ENCODE measurements around the gene LRRIQ1.

DNA sequence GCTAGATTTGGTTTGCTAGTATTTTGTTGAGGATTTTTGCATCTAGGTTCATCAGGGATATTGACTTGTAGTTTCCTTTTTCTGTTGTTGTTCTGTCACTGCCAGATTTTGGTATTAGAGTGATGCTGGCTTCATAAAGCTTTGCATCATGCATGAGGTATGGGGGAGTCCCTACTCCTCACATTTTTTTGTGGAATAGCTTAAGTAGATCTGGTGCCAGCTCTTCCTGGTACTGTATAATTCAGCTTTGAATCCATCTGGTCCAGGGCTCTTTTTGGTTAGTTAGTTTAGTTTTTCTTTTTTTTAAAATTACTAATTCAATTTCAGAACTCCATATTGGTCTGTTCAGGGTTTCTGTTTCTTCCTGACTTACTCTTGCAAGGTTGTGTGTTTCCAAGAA lies 59.4 kb downstream of the LRRIQ1 start:
- TF ChIP-seq, protein P1, sequence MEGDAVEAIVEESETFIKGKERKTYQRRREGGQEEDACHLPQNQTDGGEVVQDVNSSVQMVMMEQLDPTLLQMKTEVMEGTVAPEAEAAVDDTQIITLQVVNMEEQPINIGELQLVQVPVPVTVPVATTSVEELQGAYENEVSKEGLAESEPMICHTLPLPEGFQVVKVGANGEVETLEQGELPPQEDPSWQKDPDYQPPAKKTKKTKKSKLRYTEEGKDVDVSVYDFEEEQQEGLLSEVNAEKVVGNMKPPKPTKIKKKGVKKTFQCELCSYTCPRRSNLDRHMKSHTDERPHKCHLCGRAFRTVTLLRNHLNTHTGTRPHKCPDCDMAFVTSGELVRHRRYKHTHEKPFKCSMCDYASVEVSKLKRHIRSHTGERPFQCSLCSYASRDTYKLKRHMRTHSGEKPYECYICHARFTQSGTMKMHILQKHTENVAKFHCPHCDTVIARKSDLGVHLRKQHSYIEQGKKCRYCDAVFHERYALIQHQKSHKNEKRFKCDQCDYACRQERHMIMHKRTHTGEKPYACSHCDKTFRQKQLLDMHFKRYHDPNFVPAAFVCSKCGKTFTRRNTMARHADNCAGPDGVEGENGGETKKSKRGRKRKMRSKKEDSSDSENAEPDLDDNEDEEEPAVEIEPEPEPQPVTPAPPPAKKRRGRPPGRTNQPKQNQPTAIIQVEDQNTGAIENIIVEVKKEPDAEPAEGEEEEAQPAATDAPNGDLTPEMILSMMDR (conservative IDR thresholded peaks at IDR 0.05), result no peak
- no peak for TF ChIP-seq EZH2 (IDR thresholded peaks at IDR 0.05; ENCODE audit: low read depth)

Data from PC-9 (cell line).